CD8-positive, alpha-beta memory T cell (primary cell): ENCODE results near the gene FOXP4. TPM values are rescaled to one million over a fixed set of nuclear protein-coding genes. Genes with fewer than 3 reads are reported as not detected.

Experiments used
- CTCF ChIA-PET: fragments of 350-600 bp; sonication (Branson Sonifier 250); formaldehyde crosslinking; loops from one replicate; lab custom pipeline; 2021; ENCODE audit warnings: antibody characterized with exemption; lab: Charles Lee
- POLR2A ChIA-PET: fragments of 350-600 bp; sonication (Branson Sonifier 250); formaldehyde crosslinking; loops from one replicate; lab custom pipeline; 2021; ENCODE audit warnings: antibody characterized with exemption; lab: Charles Lee
- DNase-seq, 5 donors: peaks; one replicate each; pipeline versions ENCODE4 v3.0.0 to v3.0.0-alpha.2; 2020 to 2022; ENCODE audit warnings: mixed read lengths in 1 of 5
- H3K27ac ChIP-seq: one replicate; pipeline ENCODE4 v1.7.0; 2013; ENCODE audit warnings: low read depth, mild to moderate bottlenecking, low read length, moderate library complexity
- H3K27me3 ChIP-seq: 2 replicates; pipeline ENCODE4 v1.7.0; 2013; ENCODE audit warnings: low read length, mild to moderate bottlenecking; ENCODE audit not compliant: insufficient read depth, poor library complexity, severe bottlenecking
- H3K36me3 ChIP-seq: 2 replicates; pipeline ENCODE4 v1.7.0; 2013; ENCODE audit warnings: mild to moderate bottlenecking, low read length, moderate library complexity; ENCODE audit not compliant: insufficient read depth
- H3K4me1 ChIP-seq: 2 replicates; pipeline ENCODE4 v1.7.0; 2013; ENCODE audit warnings: mild to moderate bottlenecking, low read length, moderate library complexity; ENCODE audit not compliant: insufficient read depth
- H3K4me3 ChIP-seq: 2 replicates; pipeline ENCODE4 v1.7.0; 2013; ENCODE audit warnings: mild to moderate bottlenecking, low read length
- H3K9me3 ChIP-seq: 2 replicates; pipeline ENCODE4 v1.7.0; 2013; ENCODE audit warnings: mild to moderate bottlenecking, low read length
- H3K27ac Mint-ChIP-seq, 8 donors: one replicate each; pipeline ENCODE4 v1.8.0; 2020 to 2021; ENCODE audit warnings: mixed read lengths in 8 of 8, mild to moderate bottlenecking in 6 of 8, inconsistent platforms in 3 of 8, moderate library complexity in 3 of 8
- H3K27me3 Mint-ChIP-seq, 2 donors: one replicate each; pipeline ENCODE4 v1.8.0; 2020 to 2021; ENCODE audit warnings: mixed read lengths in 2 of 2, mild to moderate bottlenecking in 1 of 2, moderate library complexity in 1 of 2
- H3K36me3 Mint-ChIP-seq, 3 donors: one replicate each; pipeline ENCODE4 v1.8.0; 2020 to 2021; ENCODE audit warnings: mixed read lengths in 3 of 3, inconsistent platforms in 1 of 3, mild to moderate bottlenecking in 1 of 3
- H3K4me1 Mint-ChIP-seq, 3 donors: one replicate each; pipeline ENCODE4 v1.8.0; 2020 to 2021; ENCODE audit warnings: mixed read lengths in 3 of 3, inconsistent platforms in 1 of 3, mild to moderate bottlenecking in 1 of 3
- H3K4me3 Mint-ChIP-seq, 7 donors: one replicate each; pipeline ENCODE4 v1.8.0; 2020 to 2021; ENCODE audit warnings: mixed read lengths in 7 of 7, mild to moderate bottlenecking in 6 of 7, moderate library complexity in 4 of 7, inconsistent platforms in 2 of 7
- H3K9me3 Mint-ChIP-seq, 5 donors: one replicate each; pipeline ENCODE4 v1.8.0; 2020 to 2022; ENCODE audit warnings: mixed read lengths in 5 of 5, mild to moderate bottlenecking in 3 of 5, moderate library complexity in 2 of 5, inconsistent platforms in 1 of 5
- polyA plus RNA-seq: library from polyadenylated mRNA; unstranded; fragments of 300-500 nt; fragmentation: Illumina TruSeq; gene quantifications from one replicate; pipeline ENCODE4 v1.2.3, GENCODE V29; 2021
- total RNA-seq, 2 experiments: library from RNA; stranded (reverse); gene quantifications; one replicate each; pipeline ENCODE4 v1.2.3, GENCODE V29; 2021

Gene FOXP4
- total and polyA plus RNA-seq, 3 experiments from 2014 or later, result 1.6 to 22.3 (median 22.2) TPM

DNA sequence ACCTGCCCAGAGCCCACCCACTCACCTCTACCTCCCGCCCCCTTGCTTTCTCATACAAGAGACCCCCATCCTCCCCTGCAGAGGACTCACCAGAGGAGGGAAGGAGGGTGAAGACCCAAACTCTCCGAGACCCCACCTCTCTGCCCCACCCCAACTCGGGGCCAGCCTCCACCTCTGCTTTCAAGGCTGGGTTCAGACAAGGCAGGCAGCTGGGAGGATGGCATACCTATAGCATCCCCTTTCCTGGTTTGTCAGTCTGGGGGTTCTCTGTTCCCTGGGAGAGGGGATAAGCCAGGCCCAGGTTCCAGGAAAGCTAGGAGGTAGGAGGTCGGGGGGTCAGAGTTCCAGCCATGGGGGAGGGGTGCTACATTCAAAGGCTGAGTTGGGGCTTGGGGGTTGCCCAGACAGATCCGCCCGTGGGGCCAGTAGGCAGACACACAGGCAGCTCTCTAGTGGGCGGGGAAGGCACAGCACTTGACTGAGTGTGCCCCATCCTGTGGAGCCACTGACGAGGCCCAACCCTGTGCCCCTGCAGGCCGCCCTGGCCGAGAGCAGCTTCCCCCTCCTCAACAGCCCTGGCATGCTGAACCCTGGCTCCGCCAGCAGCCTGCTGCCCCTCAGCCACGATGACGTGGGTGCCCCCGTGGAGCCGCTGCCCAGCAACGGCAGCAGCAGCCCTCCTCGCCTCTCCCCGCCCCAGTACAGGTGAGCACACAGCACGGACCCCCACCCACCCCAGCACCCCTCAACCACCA lies 51.2 kb downstream of the FOXP4 start:
- no peak overlapping the region for H3K27ac Mint-ChIP-seq
- Histone ChIP-seq H3K27me3 (no peaks in the 10 kb centered on the region), H3K27ac (no peak overlapping the region), H3K4me3 (no peak overlapping the region), H3K4me1 (no peaks in the 10 kb centered on the region), H3K36me3 (no peaks in the 10 kb centered on the region), H3K9me3 (no peaks in the 10 kb centered on the region)
- no peaks in the 10 kb centered on the region for H3K4me1 Mint-ChIP-seq
- H3K4me3 Mint-ChIP-seq, result no peak overlapping the region
- H3K9me3 Mint-ChIP-seq, result no peaks in the 10 kb centered on the region
- no peak for DNase-seq
- POLR2A ChIA-PET, result no interaction called here
- peaks cover 0 to 21% (median 0%) of the 10 kb centered on the region in 3 donors for H3K36me3 Mint-ChIP-seq
- CTCF ChIA-PET, result interaction anchor here (1.0 to 2.6 kb wide), 4 partner anchors 8 to 229 kb away, joined by 3 to 10 read pairs (median 4); no protein-coding TSS in a partner anchor
- no peaks in the 10 kb centered on the region for H3K27me3 Mint-ChIP-seq

DNA sequence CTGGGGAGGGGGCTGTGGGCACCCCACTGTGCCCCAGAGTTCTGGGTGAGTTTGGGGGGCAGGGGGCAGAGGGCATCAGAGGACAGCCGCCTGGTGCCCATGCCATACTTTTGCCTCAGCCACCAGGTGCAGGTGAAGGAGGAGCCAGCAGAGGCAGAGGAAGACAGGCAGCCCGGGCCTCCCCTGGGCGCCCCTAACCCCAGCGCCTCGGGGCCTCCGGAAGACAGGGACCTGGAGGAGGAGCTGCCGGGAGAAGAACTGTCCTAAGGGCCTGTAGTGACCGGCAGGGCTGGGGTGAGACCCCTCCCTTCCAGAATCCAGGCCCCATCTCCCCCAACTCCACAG lies 52.5 kb downstream of the FOXP4 start:
- DNase-seq, result no peak
- no peak overlapping the region for H3K4me3 ChIP-seq
- peaks cover 0 to 21% (median 0%) of the 10 kb centered on the region in 3 donors for H3K36me3 Mint-ChIP-seq
- peaks cover 8% of the 10 kb centered on the region for H3K4me1 ChIP-seq
- no peak overlapping the region for H3K27ac Mint-ChIP-seq
- H3K27me3 ChIP-seq, result peaks cover 4% of the 10 kb centered on the region
- peaks cover 5 to 11% (median 6%) of the 10 kb centered on the region in 3 donors for H3K4me1 Mint-ChIP-seq
- CTCF ChIA-PET, result interaction anchor here (2.6 kb wide), 1 partner anchor 85 kb away, joined by 10 read pairs; no protein-coding TSS in a partner anchor
- H3K27ac ChIP-seq, result no peak overlapping the region
- POLR2A ChIA-PET, result no interaction called here
- peaks cover 0 to 3% of the 10 kb centered on the region in 2 donors for H3K27me3 Mint-ChIP-seq
- no peaks in the 10 kb centered on the region for H3K9me3 ChIP-seq
- H3K4me3 Mint-ChIP-seq, result no peak overlapping the region
- H3K36me3 ChIP-seq, result no peaks in the 10 kb centered on the region
- H3K9me3 Mint-ChIP-seq, result no peaks in the 10 kb centered on the region

DNA sequence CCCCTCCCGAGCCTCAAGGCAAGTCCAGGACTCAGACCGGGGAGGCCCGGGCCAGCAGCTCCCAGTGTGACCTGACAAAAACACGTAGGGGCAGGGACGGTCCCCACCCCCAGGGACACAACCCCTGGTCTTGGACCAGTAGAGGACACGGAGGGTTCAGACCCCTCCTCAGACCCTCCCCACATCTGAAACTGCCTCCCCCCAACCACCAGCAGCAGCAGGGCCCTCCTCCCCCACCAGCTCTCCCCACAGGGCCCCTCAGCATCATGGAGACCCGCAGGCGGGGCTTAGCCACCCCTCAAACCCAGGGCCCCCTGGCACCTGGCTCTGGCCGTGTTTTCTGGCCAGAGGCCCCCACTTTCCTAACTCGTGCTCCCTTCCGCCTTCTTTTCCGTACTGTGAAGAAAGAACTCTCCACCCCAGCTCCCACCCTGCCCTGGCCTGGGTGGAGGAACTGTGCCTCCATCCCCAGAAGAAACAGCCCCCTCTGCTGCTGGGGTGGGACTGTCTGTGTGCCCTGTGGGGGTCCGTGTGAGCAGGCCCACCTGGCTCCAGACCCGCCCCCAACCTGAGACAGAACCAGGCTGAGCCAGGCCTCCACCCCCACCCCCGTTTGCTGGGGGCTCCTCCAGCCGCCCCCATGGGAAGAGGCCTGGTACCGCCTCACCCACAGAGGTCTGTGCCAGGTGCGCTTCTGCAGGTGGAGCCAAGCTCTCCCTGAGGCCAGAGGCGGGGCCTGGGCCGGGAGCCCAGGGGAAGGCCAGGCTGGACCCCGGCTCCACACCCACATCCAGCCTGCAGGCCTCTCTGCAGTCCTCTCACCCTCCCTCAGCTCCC lies 53.1 kb downstream of the FOXP4 start:
- no peak overlapping the region for H3K4me3 ChIP-seq
- H3K4me1 ChIP-seq, result peaks cover 8% of the 10 kb centered on the region
- DNase-seq, result no peak
- H3K27me3 ChIP-seq, result peaks cover 9% of the 10 kb centered on the region
- no peaks in the 10 kb centered on the region for H3K36me3 ChIP-seq
- no peaks in the 10 kb centered on the region for H3K9me3 Mint-ChIP-seq
- no peak overlapping the region for H3K4me3 Mint-ChIP-seq
- H3K27ac ChIP-seq, result no peak overlapping the region
- CTCF ChIA-PET, result interaction anchor here (2.6 kb wide), 1 partner anchor 85 kb away, joined by 10 read pairs; no protein-coding TSS in a partner anchor
- H3K27me3 Mint-ChIP-seq, result peaks cover 0 to 7% of the 10 kb centered on the region in 2 donors
- H3K9me3 ChIP-seq, result no peaks in the 10 kb centered on the region
- POLR2A ChIA-PET, result no interaction called here
- no peak overlapping the region for H3K27ac Mint-ChIP-seq
- peaks cover 0 to 20% (median 0%) of the 10 kb centered on the region in 3 donors for H3K36me3 Mint-ChIP-seq
- peaks cover 5 to 11% (median 6%) of the 10 kb centered on the region in 3 donors for H3K4me1 Mint-ChIP-seq

DNA sequence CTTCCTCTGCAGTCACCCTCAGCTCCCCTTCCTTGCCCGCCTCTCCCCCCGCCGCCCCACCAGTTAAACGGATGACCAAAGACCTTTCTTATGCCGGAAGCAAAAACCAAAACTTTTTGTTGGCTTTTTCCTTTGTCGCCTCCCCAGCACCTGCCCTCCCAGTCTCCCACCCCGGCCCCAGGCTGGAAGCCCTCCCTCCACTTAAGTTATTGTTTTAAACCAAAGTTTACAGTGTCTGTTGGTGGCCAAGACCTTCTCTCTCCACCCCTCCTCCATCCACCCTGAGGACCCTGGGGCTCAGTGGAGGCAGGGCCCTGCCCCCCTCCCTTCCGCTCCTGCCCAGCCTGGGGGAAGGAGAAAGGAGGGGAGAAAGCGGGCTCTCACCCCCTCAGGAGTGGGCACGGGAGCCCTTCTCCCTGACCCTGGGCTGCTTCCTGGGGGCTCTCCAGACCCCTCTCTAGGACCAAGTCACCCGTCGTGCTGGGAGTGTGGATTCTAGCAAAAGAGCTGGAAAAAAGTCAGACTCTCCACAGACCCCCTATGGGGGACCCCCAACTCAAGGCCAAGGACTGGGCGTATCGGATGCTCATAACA lies 53.8 kb downstream of the FOXP4 start:
- Mint-ChIP-seq H3K4me1 (peaks cover 5 to 11% (median 6%) of the 10 kb centered on the region in 3 donors), H3K9me3 (no peaks in the 10 kb centered on the region), H3K27ac (no peak overlapping the region), H3K27me3 (peaks cover 0 to 7% of the 10 kb centered on the region in 2 donors), H3K4me3 (no peak overlapping the region), H3K36me3 (peaks cover 0 to 18% (median 0%) of the 10 kb centered on the region in 3 donors)
- H3K36me3 ChIP-seq, result no peaks in the 10 kb centered on the region
- POLR2A ChIA-PET, result no interaction called here
- H3K4me3 ChIP-seq, result no peak overlapping the region
- no peaks in the 10 kb centered on the region for H3K9me3 ChIP-seq
- H3K27me3 ChIP-seq, result peaks cover 9% of the 10 kb centered on the region
- no peak overlapping the region for H3K27ac ChIP-seq
- CTCF ChIA-PET, result no interaction called here
- H3K4me1 ChIP-seq, result peaks cover 8% of the 10 kb centered on the region
- DNase-seq, result no peak

GRCh38 chr6:41600499-41601247 lies 54.5 kb downstream of the FOXP4 start:
- POLR2A ChIA-PET, result no interaction called here
- DNase-seq, result no peak
- peaks cover 9% of the 10 kb centered on the region for H3K27me3 ChIP-seq
- Mint-ChIP-seq H3K4me1 (peaks cover 5 to 11% (median 6%) of the 10 kb centered on the region in 3 donors), H3K27ac (peak overlapping the region in 1 of 8 donors; percentile 33), H3K27me3 (peaks cover 0 to 9% of the 10 kb centered on the region in 2 donors), H3K4me3 (no peak overlapping the region), H3K36me3 (peaks cover 0 to 16% (median 0%) of the 10 kb centered on the region in 3 donors), H3K9me3 (no peaks in the 10 kb centered on the region)
- no peak overlapping the region for H3K4me3 ChIP-seq
- peaks cover 8% of the 10 kb centered on the region for H3K4me1 ChIP-seq
- H3K36me3 ChIP-seq, result no peaks in the 10 kb centered on the region
- CTCF ChIA-PET, result interaction anchor here (0.8 kb wide), 1 partner anchor 34 kb away, joined by 3 read pairs; no protein-coding TSS in a partner anchor
- H3K9me3 ChIP-seq, result no peaks in the 10 kb centered on the region
- H3K27ac ChIP-seq, result no peak overlapping the region

DNA sequence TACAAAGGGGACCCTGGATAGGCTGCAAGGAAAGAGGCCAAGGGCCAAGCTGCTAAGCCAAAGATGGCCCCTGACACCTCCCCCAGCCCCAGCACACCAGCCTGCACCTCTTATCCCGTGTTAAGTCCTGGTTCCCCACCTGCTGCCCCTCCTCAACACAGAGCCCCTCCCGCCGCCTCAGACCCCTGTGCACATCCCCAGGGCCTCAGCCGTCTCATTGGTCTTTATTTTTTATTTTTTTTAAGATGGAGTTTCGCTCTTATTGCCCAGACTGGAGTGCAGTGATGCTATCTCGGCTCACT lies 55.0 kb downstream of the FOXP4 start:
- peak overlapping the region in 1 of 8 donors; percentile 33 for H3K27ac Mint-ChIP-seq
- CTCF ChIA-PET, result interaction anchor here (0.8 to 3.6 kb wide), 2 partner anchors 34 to 80 kb away, joined by 3 to 17 read pairs; no protein-coding TSS in a partner anchor
- H3K27me3 Mint-ChIP-seq, result peaks cover 0 to 12% of the 10 kb centered on the region in 2 donors
- POLR2A ChIA-PET, result no interaction called here
- Histone ChIP-seq H3K27ac (no peak overlapping the region), H3K4me1 (peaks cover 8% of the 10 kb centered on the region), H3K9me3 (no peaks in the 10 kb centered on the region), H3K4me3 (no peak overlapping the region), H3K36me3 (no peaks in the 10 kb centered on the region), H3K27me3 (peaks cover 9% of the 10 kb centered on the region)
- peaks cover 0 to 16% (median 0%) of the 10 kb centered on the region in 3 donors for H3K36me3 Mint-ChIP-seq
- H3K4me3 Mint-ChIP-seq, result no peak overlapping the region
- no peaks in the 10 kb centered on the region for H3K9me3 Mint-ChIP-seq
- peaks cover 5 to 11% (median 6%) of the 10 kb centered on the region in 3 donors for H3K4me1 Mint-ChIP-seq
- DNase-seq, result no peak

DNA sequence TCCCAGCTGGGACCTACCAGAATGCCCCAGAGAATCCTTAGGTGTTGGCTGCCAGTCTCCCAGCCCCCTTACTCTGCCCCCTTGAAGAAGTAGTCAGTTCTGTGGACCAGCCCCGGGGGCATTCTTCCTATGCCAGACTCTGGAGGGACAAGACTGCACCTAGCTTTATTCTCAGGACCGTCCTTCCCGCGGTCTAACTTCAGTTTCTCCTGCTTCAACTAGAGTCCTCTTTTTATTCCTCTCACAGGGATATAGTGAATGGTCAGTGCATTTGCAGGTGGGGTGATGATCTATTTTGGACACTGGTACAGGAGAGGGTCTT lies 56.2 kb downstream of the FOXP4 start:
- peaks cover 5 to 11% (median 6%) of the 10 kb centered on the region in 3 donors for H3K4me1 Mint-ChIP-seq
- peaks cover 0 to 14% of the 10 kb centered on the region in 2 donors for H3K27me3 Mint-ChIP-seq
- no peaks in the 10 kb centered on the region for H3K9me3 Mint-ChIP-seq
- no peak overlapping the region for H3K4me3 Mint-ChIP-seq
- ChIA-PET POLR2A (no interaction called here), CTCF (interaction anchor here (0.7 to 3.6 kb wide), 10 partner anchors 8 to 945 kb away, joined by 3 to 30 read pairs (median 3); no protein-coding TSS in a partner anchor)
- H3K27ac Mint-ChIP-seq, result no peak overlapping the region
- peaks cover 9% of the 10 kb centered on the region for H3K27me3 ChIP-seq
- H3K36me3 Mint-ChIP-seq, result peaks cover 0 to 7% (median 0%) of the 10 kb centered on the region in 3 donors
- H3K4me1 ChIP-seq, result peaks cover 8% of the 10 kb centered on the region
- DNase-seq, result no peak
- no peaks in the 10 kb centered on the region for H3K9me3 ChIP-seq
- H3K4me3 ChIP-seq, result no peak overlapping the region
- H3K36me3 ChIP-seq, result no peaks in the 10 kb centered on the region
- H3K27ac ChIP-seq, result no peak overlapping the region
